GM21447 (cell line): ENCODE measurements around the gene TIMELESS.
"Not testable (repeated sequence)": the region's sequence is repeated elsewhere in the genome, so short reads cannot be mapped to it uniquely, and the experiment has no call there.

ENCODE experiments used
- ATAC-seq: cut with Tn5 transposase; IDR thresholded peaks from one replicate; pipeline ENCODE4 v1.9.1; 2021; ENCODE audit not compliant: unreplicated experiment

TIMELESS gene

GRCh38 chr12:56468216-56469006, 19.2 kb upstream of the TIMELESS start, which contains the start of gene SPRYD4:
Gene SPRYD4 (plus strand): TSS chr12:56468578. CDS start chr12:56468592, 14 bp downstream.
- peak; percentile 78 for ATAC-seq

GRCh38 chr12:56462565-56462964, 13.3 kb upstream of the TIMELESS start:
- ATAC-seq = no peak

- no peak for ATAC-seq
Measured at GRCh38 chr12:56461235-56462159, 12.3 kb upstream of the TIMELESS start.

- no peak for ATAC-seq
Measured at GRCh38 chr12:56457817-56458216, 8.6 kb upstream of the TIMELESS start.

GRCh38 chr12:56454557-56454956, 5.3 kb upstream of the TIMELESS start, which contains the start of gene MIP:
Gene MIP (minus strand): TSS chr12:56454657. CDS start chr12:56454613, 44 bp downstream.
- ATAC-seq = no peak

GRCh38 chr12:56451147-56451546, 1.9 kb upstream of the TIMELESS start:
- no peak for ATAC-seq

GRCh38 chr12:56450241-56450640, 1.0 kb upstream of the TIMELESS start:
- no peak for ATAC-seq

- ATAC-seq = no peak
Measured at GRCh38 chr12:56449622-56449984, 377 bp upstream of the TIMELESS start.

- not testable (repeated sequence) for ATAC-seq
Measured at GRCh38 chr12:56443208-56443607, 6.0 kb downstream of the TIMELESS start.

GRCh38 chr12:56437430-56438176, 11.6 kb downstream of the TIMELESS start:
- no peak for ATAC-seq

GRCh38 chr12:56434828-56435227, 14.4 kb downstream of the TIMELESS start:
- ATAC-seq = no peak

- ATAC-seq = no peak
Measured at GRCh38 chr12:56431850-56432249, 17.4 kb downstream of the TIMELESS start.

- no peak for ATAC-seq
Measured at GRCh38 chr12:56431288-56431687, 17.9 kb downstream of the TIMELESS start.

GRCh38 chr12:56425940-56426438, 23.2 kb downstream of the TIMELESS start:
- no peak for ATAC-seq

- no peak for ATAC-seq
Measured at GRCh38 chr12:56425193-56425592, 24.0 kb downstream of the TIMELESS start.

- ATAC-seq = no peak
Measured at GRCh38 chr12:56420411-56420810, 28.8 kb downstream of the TIMELESS start.

- ATAC-seq = no peak
Measured at GRCh38 chr12:56417739-56418138, 31.5 kb downstream of the TIMELESS start.

- ATAC-seq = no peak
Measured at GRCh38 chr12:56414401-56414800, 34.8 kb downstream of the TIMELESS start.

- ATAC-seq = no peak
Measured at GRCh38 chr12:56413392-56413791, 35.8 kb downstream of the TIMELESS start.

GRCh38 chr12:56411781-56412639, 37.2 kb downstream of the TIMELESS start:
- ATAC-seq = no peak
